Prostate gland (tissue), 2 donors: Measurements from ENCODE around the gene ZNF189.

Experiments
- POLR2A ChIP-seq: fragments of 450-650 bp; IDR thresholded peaks from one replicate; pipeline ENCODE4 v1.6.1; 2016; ENCODE audit warnings: antibody characterized with exemption, mild to moderate bottlenecking
- TF ChIP-seq, protein P1 (sequence below), 4 experiments: fragments of 200-600 bp in 2 of 4; fragments of 450-650 bp in 2 of 4; sonication (generic) in 2 of 4; IDR thresholded peaks; 1 replicate in 3 of 4; 2 replicates in 1 of 4; pipeline ENCODE4 v1.5.1; 2016 to 2019; ENCODE audit warnings: antibody characterized with exemption in 4 of 4, mild to moderate bottlenecking in 2 of 4, moderate library complexity in 2 of 4

DNA sequence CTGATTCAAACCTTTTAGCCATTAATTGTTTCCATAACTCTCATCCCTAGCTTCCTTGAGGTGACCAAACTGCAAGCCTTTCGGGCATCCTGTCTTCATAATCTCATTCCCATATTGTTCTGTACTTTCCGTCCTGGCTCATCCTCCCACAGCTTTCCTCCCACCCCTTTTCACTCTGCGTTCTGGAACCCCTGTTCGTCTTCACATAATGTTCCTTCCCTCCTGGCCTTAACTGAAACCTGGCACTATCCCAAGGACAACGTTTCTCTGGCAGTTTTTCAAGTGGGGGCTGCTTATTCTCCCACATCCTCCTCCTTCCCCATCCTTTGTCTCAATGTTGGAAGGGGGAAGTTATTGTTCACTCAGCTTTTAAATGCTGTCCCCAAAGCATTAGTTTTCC, 1.5 kb downstream of the ZNF189 start:
- TF ChIP-seq, protein P1, sequence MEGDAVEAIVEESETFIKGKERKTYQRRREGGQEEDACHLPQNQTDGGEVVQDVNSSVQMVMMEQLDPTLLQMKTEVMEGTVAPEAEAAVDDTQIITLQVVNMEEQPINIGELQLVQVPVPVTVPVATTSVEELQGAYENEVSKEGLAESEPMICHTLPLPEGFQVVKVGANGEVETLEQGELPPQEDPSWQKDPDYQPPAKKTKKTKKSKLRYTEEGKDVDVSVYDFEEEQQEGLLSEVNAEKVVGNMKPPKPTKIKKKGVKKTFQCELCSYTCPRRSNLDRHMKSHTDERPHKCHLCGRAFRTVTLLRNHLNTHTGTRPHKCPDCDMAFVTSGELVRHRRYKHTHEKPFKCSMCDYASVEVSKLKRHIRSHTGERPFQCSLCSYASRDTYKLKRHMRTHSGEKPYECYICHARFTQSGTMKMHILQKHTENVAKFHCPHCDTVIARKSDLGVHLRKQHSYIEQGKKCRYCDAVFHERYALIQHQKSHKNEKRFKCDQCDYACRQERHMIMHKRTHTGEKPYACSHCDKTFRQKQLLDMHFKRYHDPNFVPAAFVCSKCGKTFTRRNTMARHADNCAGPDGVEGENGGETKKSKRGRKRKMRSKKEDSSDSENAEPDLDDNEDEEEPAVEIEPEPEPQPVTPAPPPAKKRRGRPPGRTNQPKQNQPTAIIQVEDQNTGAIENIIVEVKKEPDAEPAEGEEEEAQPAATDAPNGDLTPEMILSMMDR (IDR thresholded peaks at IDR 0.05) = no peak
- no peak for TF ChIP-seq POLR2A
